Naive B cell (primary cell): Measurements from ENCODE around the gene MIS18A. TPM values are rescaled to one million over a fixed set of nuclear protein-coding genes. Genes with fewer than 3 reads are reported as not detected.

Experiments used
- ATAC-seq, 2 donors: fragments of 150-1000 bp; cut with Tn5 transposase; 2 replicates each; pipeline ENCODE4 v1.10.0; 2021; ENCODE audit warnings: low read depth in 2 of 2, mild to moderate bottlenecking in 2 of 2, moderate library complexity in 2 of 2
- DNase-seq: peaks from one replicate; pipeline ENCODE4 v3.0.0; 2022
- H3K27ac Mint-ChIP-seq, 6 donors: one replicate each; pipeline ENCODE4 v1.8.0; 2020 to 2022; ENCODE audit warnings: mild to moderate bottlenecking in 6 of 6, mixed read lengths in 6 of 6, moderate library complexity in 5 of 6, inconsistent platforms in 2 of 6
- H3K27me3 Mint-ChIP-seq, 3 donors: one replicate each; pipeline ENCODE4 v1.8.0; 2021 to 2022; ENCODE audit warnings: mixed read lengths in 3 of 3, mild to moderate bottlenecking in 1 of 3
- H3K36me3 Mint-ChIP-seq, 2 donors: one replicate each; pipeline ENCODE4 v1.8.0; 2020 to 2022; ENCODE audit warnings: mixed read lengths in 2 of 2, inconsistent platforms in 1 of 2, mild to moderate bottlenecking in 1 of 2
- H3K4me1 Mint-ChIP-seq, 3 donors: one replicate each; pipeline ENCODE4 v1.8.0; 2020 to 2022; ENCODE audit warnings: mixed read lengths in 3 of 3, inconsistent platforms in 1 of 3, mild to moderate bottlenecking in 1 of 3, moderate library complexity in 1 of 3
- H3K4me3 Mint-ChIP-seq, 8 donors: one replicate each; pipeline ENCODE4 v1.8.0; 2020 to 2022; ENCODE audit warnings: mild to moderate bottlenecking in 8 of 8, mixed read lengths in 8 of 8, moderate library complexity in 8 of 8, inconsistent platforms in 2 of 8
- H3K9me3 Mint-ChIP-seq, 7 donors: one replicate each; pipeline ENCODE4 v1.8.0; 2020 to 2022; ENCODE audit warnings: mixed read lengths in 7 of 7, mild to moderate bottlenecking in 5 of 7, inconsistent platforms in 2 of 7, moderate library complexity in 1 of 7
- polyA plus RNA-seq, 6 donors: library from polyadenylated mRNA; unstranded; fragments of 300-500 nt; fragmentation: Illumina TruSeq; gene quantifications; one replicate each; pipeline ENCODE4 v1.2.3, GENCODE V29; 2021; ENCODE audit warnings: low read depth in 6 of 6

MIS18A gene, protein sequence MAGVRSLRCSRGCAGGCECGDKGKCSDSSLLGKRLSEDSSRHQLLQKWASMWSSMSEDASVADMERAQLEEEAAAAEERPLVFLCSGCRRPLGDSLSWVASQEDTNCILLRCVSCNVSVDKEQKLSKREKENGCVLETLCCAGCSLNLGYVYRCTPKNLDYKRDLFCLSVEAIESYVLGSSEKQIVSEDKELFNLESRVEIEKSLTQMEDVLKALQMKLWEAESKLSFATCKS
- 10 to 100 TPM in 5 of 6 donors, 1 to 10 TPM in 1; 6.6 to 20.3 (median 13.1) TPM for polyA plus RNA-seq

DNA sequence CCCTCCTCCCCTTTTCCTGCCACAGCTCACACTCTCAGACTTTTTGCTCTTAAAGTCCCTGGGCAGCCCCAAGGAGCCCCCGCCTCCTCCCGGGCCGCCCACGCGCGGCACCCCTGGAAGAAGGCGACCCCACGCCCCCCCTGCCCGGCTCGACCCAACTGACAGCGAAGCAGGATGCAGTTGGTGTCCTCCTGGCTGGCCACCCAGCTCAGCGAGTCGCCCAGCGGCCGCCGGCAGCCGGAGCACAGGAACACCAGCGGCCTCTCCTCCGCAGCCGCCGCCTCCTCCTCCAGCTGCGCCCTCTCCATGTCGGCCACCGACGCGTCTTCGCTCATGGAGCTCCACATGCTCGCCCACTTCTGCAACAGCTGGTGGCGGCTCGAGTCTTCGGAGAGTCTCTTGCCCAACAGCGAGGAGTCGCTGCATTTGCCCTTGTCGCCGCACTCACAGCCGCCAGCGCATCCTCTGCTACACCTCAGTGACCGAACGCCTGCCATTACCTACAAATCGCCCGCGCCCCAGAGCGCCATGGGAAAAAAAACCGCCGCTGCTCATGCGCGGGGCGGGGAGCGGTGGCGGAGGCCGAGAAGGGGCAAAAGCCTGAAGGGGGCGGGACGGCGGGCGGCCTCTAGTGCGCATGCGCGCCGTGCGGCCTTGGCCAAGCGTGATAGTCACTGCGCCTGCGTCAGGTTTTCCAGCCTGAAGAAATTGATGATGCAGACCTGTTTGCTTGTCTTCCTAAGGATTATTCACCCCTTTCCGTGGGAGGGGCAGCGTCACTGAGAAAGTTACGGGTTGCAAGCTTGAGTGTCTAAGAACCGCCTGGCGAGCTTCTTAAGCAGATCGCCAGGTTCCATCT lies at the start of gene MIS18A:
Gene MIS18A, minus strand, starts transcription at position 532 of the 859 bp plus-strand sequence. Its CDS starts 35 bp downstream, at position 497.
- Mint-ChIP-seq H3K36me3 (peaks cover 0 to 11% of the 10 kb centered on the region in 2 donors), H3K9me3 (no peaks in the 10 kb centered on the region), H3K27me3 (no peaks in the 10 kb centered on the region), H3K27ac (peak within 1 kb of the TSS; percentile 88 to 99 (median 96)), H3K4me1 (peaks cover 15 to 36% (median 34%) of the 10 kb centered on the region in 3 donors), H3K4me3 (peak within 1 kb of the TSS; percentile 97 to 99 (median 99))
- peak; percentile 94 for DNase-seq
- peak; percentile 94 to 97 for ATAC-seq

- Mint-ChIP-seq H3K4me3 (no peak overlapping the region), H3K27ac (no peak overlapping the region), H3K9me3 (peaks cover 0 to 5% (median 4%) of the 10 kb centered on the region in 7 donors), H3K27me3 (no peaks in the 10 kb centered on the region), H3K4me1 (peaks cover 5 to 6% (median 6%) of the 10 kb centered on the region in 3 donors), H3K36me3 (peaks cover 58 to 81% of the 10 kb centered on the region in 2 donors)
- ATAC-seq (no peak), DNase-seq (no peak)
Measured at GRCh38 chr21:32328595-32328994, 49.7 kb upstream of the MIS18A start.

DNA sequence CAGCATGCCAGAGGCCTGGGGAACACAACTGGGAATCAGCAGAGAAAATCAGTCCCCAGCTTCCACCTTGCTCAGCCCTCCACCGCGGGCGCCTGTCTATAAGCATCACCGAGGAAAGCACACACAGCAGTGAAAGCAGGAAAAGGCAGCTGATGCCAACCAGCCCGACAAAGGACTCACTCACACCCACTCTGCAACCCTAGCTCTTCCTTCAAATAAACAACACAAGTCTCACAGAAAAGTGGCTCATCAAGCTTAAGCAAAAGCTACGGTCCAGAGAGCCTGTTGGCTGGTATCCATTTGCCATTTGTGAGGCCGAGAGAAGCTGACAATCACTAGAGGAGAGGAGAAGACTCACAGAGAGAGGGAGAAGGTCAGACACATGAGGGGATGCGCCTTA lies 46.9 kb upstream of the MIS18A start:
- peak overlapping the region in 1 of 6 donors; percentile 67 for H3K27ac Mint-ChIP-seq
- H3K4me3 Mint-ChIP-seq = no peak overlapping the region
- peaks cover 52 to 63% of the 10 kb centered on the region in 2 donors for H3K36me3 Mint-ChIP-seq
- ATAC-seq = no peak
- no peaks in the 10 kb centered on the region for H3K27me3 Mint-ChIP-seq
- DNase-seq = no peak
- H3K4me1 Mint-ChIP-seq = no peaks in the 10 kb centered on the region
- H3K9me3 Mint-ChIP-seq = peaks cover 0 to 5% (median 0%) of the 10 kb centered on the region in 7 donors

GRCh38 chr21:32322676-32323075 lies 43.8 kb upstream of the MIS18A start:
- H3K27ac Mint-ChIP-seq = peak overlapping the region in 1 of 6 donors; percentile 11
- peaks cover 0 to 4% (median 0%) of the 10 kb centered on the region in 7 donors for H3K9me3 Mint-ChIP-seq
- H3K36me3 Mint-ChIP-seq = peaks cover 46 to 63% of the 10 kb centered on the region in 2 donors
- no peak overlapping the region for H3K4me3 Mint-ChIP-seq
- ATAC-seq (no peak), DNase-seq (no peak)
- H3K4me1 Mint-ChIP-seq = no peaks in the 10 kb centered on the region
- no peaks in the 10 kb centered on the region for H3K27me3 Mint-ChIP-seq

DNA sequence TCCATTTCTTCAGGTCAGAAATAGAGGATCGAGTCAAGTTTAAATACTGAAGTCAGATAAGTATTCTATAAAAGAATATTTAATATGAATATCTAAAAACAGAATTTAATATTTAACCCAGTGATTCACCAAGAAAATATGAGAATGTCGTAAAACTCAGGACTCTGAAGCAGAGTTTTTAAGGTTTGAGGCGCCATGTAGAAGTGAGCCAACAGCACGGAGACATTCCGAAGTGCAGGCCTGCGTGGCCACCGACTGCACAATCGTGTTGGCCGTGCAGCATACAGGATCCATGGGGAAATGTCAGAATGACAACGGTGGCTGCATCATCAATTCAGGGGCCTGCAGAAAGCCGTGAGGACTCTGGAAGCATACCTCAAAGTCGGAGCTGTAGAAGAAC lies 43.3 kb upstream of the MIS18A start:
- Mint-ChIP-seq H3K4me1 (no peaks in the 10 kb centered on the region), H3K4me3 (no peak overlapping the region), H3K27ac (no peak overlapping the region), H3K9me3 (peaks cover 0 to 3% (median 0%) of the 10 kb centered on the region in 7 donors), H3K27me3 (no peaks in the 10 kb centered on the region), H3K36me3 (peaks cover 41 to 63% of the 10 kb centered on the region in 2 donors)
- DNase-seq (no peak), ATAC-seq (no peak)

- H3K27ac Mint-ChIP-seq = no peak overlapping the region
- H3K27me3 Mint-ChIP-seq = no peaks in the 10 kb centered on the region
- no peak for ATAC-seq
- H3K4me3 Mint-ChIP-seq = no peak overlapping the region
- no peak for DNase-seq
- H3K36me3 Mint-ChIP-seq = peaks cover 34 to 57% of the 10 kb centered on the region in 2 donors
- H3K4me1 Mint-ChIP-seq = no peaks in the 10 kb centered on the region
- H3K9me3 Mint-ChIP-seq = no peaks in the 10 kb centered on the region
Measured at GRCh38 chr21:32321480-32321879, 42.6 kb upstream of the MIS18A start.

- no peaks in the 10 kb centered on the region for H3K4me1 Mint-ChIP-seq
- H3K36me3 Mint-ChIP-seq = peaks cover 27 to 50% of the 10 kb centered on the region in 2 donors
- no peaks in the 10 kb centered on the region for H3K9me3 Mint-ChIP-seq
- peak overlapping the region in 1 of 6 donors; percentile 15 for H3K27ac Mint-ChIP-seq
- H3K27me3 Mint-ChIP-seq = no peaks in the 10 kb centered on the region
- no peak for ATAC-seq
- no peak overlapping the region for H3K4me3 Mint-ChIP-seq
- no peak for DNase-seq
Measured at GRCh38 chr21:32320726-32321125, 41.9 kb upstream of the MIS18A start.

GRCh38 chr21:32320059-32320458 lies 41.2 kb upstream of the MIS18A start:
- Mint-ChIP-seq H3K4me1 (no peaks in the 10 kb centered on the region), H3K36me3 (peaks cover 20 to 44% of the 10 kb centered on the region in 2 donors), H3K4me3 (no peak overlapping the region), H3K9me3 (no peaks in the 10 kb centered on the region), H3K27me3 (no peaks in the 10 kb centered on the region), H3K27ac (peak overlapping the region in 1 of 6 donors; percentile 63)
- ATAC-seq = no peak
- no peak for DNase-seq

DNA sequence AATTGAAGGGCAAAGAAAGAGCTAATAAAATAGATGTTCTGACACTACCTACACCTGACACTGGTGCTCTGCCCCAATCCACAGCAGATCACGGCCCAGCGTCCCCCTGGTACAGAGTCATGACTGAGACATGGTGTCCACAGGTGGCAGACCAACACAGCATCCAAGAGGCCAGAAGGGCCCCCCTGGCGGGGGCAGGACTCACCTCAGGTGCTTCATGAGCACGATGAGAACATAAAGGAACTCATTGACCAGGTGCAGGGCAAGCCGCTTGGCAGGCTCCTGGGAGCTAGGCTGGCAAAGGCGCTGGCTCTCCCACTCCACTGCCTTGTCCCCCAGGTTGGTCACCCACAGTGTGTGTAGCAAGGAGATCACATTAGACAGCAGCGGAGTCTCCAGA lies 40.2 kb upstream of the MIS18A start:
- H3K9me3 Mint-ChIP-seq = no peaks in the 10 kb centered on the region
- no peak overlapping the region for H3K4me3 Mint-ChIP-seq
- no peaks in the 10 kb centered on the region for H3K4me1 Mint-ChIP-seq
- no peak for DNase-seq
- H3K27ac Mint-ChIP-seq = no peak overlapping the region
- H3K27me3 Mint-ChIP-seq = no peaks in the 10 kb centered on the region
- H3K36me3 Mint-ChIP-seq = peaks cover 10 to 37% of the 10 kb centered on the region in 2 donors
- no peak for ATAC-seq

- H3K27me3 Mint-ChIP-seq = no peaks in the 10 kb centered on the region
- H3K36me3 Mint-ChIP-seq = peaks cover 2 to 35% of the 10 kb centered on the region in 2 donors
- peak overlapping the region in 2 of 6 donors; percentile 22 to 27 for H3K27ac Mint-ChIP-seq
- H3K4me1 Mint-ChIP-seq = no peaks in the 10 kb centered on the region
- no peak for ATAC-seq
- H3K4me3 Mint-ChIP-seq = no peak overlapping the region
- no peak for DNase-seq
- H3K9me3 Mint-ChIP-seq = no peaks in the 10 kb centered on the region
Measured at GRCh38 chr21:32317726-32318125, 38.9 kb upstream of the MIS18A start.

- Mint-ChIP-seq H3K27ac (no peak overlapping the region), H3K4me1 (no peaks in the 10 kb centered on the region), H3K9me3 (no peaks in the 10 kb centered on the region), H3K36me3 (peaks cover 0 to 31% of the 10 kb centered on the region in 2 donors), H3K27me3 (no peaks in the 10 kb centered on the region), H3K4me3 (no peak overlapping the region)
- DNase-seq = no peak
- ATAC-seq = no peak
Measured at GRCh38 chr21:32316361-32317215, 37.7 kb upstream of the MIS18A start.

- H3K27ac Mint-ChIP-seq = no peak overlapping the region
Measured at GRCh38 chr21:32315511-32316281, 36.8 kb upstream of the MIS18A start.

More at GRCh38 chr21:32315511-32316281, 36.8 kb upstream of the MIS18A start:
- Mint-ChIP-seq H3K36me3 (peaks cover 0 to 29% of the 10 kb centered on the region in 2 donors), H3K9me3 (no peaks in the 10 kb centered on the region), H3K4me1 (peaks cover 0 to 1% (median 0%) of the 10 kb centered on the region in 3 donors), H3K27me3 (no peaks in the 10 kb centered on the region), H3K4me3 (no peak overlapping the region)
- DNase-seq (no peak), ATAC-seq (no peak)
